Stimulated activated CD4-positive, alpha-beta T cell treated with anti-CD3 and anti-CD28 coated beads, Interleukin-15, amount 100 ng/mL, for 48 hours (primary cell): ENCODE data around the gene RGS6.

Source experiments
- DNase-seq, 2 donors: peaks; one replicate each; pipeline ENCODE4 v3.0.0-alpha.2; 2020; ENCODE audit warnings: low read depth in 2 of 2

Gene RGS6

DNA sequence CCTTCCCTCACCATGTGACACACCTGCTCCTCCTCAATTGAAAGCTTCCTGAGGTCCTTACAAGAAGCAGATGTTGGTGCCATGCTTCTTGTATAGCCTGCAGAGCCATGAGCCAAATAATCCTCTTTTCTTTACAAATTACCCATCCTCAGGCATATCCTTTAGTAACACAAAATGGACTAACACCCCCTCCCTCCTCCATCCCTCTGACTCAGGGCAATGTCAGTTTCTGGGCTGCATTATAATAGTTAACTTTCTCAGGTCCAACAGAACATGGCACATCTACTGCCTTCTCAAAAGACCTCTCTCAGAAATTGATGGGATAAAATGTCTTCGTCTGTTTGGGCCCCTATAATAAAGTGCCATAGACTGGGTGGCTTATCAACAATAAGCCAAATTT, 674.6 kb downstream of the RGS6 start:
- DNase-seq: no peak

DNA sequence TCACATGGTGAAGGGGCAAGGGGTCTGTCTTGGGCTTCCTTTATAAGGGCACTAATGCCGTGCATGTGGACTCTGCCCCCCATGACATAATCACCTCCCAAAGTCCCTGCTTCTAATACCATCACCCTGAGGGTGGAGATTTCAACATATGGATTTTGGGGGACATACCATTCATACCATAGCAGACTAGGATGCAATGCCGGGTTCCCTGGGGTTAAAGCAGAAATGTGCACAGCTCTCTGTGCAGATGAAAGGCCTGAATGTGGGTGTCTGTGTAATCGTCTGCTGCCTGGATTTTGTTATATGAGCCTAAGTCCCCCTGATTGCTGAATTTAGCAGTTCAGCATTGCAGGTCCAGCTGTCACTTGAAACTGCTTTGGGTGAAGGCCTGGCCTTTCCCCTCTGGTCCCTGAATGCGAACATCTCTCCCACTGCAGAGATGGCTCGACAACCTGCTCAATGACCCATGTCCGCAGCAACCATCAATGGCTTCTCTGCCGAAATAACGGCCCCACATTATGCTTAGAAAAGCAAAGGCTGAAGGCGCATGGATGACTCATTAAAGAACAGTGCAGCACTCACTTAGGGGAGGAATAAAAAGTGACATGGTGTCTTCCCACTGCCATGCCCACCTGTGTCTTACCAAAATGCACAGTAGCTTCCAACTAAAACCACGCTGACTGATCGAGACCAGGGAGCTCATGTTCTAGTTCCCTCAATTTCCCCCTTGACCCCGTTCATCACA, 675.3 kb downstream of the RGS6 start:
- no peak for DNase-seq

DNA sequence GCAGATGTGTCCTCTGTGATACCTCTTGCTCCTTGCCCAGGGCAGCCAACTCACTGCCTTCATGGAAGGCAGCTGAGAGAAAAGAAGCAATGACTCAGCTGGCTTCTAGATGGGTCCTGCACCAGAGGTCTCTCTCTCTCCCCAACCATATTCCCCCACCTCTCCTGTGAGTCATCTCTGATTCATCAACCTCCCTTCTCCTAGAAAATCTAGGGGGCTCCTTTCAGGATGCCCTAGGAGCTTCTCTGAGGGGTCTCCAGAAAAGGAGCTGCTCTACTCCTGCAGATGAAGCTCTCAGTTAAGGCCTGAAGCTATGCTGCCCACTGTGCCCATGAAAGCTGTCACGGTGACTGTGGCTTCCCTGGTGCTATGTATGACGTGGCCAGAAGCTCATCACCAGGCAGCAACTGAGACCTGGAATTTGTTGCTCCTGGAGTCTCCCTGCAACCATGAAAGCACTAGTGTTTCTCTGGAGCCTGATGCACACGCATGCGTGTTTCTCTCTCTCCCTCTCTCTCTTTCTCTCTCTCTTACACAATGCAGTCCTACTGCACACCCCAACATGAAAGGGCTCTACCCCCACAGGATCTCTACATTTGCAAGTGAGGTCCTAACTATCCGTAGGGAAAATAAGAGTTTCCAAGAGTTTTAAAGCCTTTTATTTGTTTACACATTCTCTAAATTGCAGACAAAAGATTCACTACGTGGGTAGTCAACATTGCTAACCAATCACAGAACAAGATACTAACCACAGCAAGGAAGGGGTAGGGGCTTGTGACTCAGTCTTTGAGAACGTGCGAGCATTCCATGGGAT, 676.4 kb downstream of the RGS6 start:
- no peak for DNase-seq

DNA sequence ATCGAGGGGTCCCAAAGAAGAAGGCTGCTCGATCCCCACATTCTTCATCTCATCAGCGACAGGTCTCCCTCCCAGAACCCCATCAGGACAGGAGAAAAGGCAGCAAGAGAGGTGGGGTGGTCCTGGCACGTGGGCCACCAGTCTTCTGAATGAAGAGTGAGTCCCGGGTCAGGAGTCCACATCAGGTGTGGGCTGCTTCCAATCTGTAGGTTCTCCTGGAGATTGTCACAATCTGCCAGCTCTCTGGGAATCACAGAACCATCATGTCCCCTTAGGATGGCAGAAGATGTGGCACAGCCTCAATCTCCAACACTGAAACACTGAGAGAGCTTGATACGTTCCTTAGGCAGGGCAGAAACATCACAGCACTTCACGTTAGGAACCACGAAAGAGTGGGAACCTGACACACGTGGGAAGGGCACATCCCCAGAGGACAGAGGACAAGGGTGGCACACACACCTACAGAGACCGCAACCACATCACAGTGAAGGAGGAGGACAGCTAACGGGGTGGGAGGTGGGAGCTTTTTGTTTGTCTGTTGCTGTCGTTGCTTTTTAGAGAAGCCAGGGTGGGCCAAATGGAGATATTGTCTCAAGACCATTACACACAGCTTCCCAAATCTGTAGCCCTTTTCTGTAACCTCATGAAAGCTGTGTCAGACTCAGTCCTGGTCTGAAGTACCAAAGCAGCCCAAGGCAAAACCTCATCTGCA, 677.1 kb downstream of the RGS6 start:
- no peak for DNase-seq

DNA sequence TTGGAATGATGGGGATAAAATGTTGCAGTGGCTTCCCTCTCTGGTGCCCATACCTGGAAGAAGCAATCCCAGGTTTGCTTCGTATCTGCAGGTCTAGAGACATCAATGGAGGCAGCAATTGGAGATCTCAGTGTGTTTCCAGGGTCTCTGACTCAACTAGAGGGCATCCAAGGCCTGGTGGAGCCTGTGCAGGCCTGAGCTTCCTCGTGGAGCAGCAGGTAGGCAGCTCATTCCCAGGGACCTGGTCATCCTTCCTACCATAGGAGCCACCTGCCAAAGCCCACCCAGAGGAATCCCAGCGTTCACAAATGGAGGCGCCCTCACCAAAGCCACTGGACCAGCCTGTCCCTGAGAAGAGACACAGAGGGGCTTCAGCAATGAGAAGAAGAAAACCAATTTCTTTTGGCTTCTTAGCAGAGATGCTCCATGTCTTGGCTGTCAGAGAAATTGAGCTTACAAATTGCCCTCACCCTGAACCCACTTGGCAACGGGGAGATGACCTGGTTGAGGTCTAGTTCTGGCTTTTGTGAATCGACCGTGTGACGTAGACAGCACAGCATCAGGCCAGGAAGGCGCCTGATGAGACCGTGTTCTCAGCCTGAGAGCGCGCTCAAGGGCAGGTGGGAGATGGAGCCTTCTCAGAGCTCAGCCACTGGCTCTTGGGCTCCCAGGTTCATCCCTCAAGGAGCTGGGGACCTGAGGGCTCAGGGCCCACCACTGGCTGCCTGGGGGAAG, 678.0 kb downstream of the RGS6 start:
- no peak for DNase-seq

DNA sequence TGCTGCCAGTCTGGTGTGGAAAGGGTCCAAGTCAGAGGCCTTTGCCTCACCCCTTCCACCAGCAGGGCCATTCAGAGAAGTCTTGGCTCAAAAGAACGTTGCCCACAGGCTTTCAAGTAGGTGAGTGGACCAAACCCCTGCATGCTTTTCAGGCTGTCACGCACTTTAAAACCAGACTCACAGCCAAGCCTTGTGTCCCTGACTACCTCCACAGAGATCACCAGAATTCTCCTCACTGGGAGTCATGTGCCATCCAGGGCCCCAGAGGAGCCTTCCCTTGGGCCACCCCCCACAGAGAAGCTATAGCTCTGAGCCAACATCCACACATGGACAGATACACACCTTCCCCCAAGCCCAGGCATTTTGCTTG, 678.6 kb downstream of the RGS6 start:
- DNase-seq: no peak

DNA sequence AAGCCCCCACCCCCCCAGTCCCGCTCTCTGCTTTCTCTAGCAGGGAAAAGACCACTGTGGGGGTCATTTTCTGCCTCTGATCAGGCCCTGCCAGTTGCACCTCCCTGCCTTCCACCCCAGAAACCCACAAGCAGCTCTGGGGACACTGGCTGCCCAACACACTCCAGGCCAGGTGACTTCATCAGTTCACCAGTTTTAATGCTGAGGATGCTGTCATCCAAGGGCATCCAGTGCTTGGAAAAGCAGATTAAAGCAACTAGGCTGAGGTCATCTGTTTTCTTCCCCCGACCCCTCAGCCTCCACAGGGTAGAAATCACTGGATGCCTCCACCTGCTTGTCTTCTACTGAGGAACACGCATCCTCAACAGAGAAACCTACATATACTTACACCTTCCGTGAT, 679.3 kb downstream of the RGS6 start:
- no peak for DNase-seq

DNA sequence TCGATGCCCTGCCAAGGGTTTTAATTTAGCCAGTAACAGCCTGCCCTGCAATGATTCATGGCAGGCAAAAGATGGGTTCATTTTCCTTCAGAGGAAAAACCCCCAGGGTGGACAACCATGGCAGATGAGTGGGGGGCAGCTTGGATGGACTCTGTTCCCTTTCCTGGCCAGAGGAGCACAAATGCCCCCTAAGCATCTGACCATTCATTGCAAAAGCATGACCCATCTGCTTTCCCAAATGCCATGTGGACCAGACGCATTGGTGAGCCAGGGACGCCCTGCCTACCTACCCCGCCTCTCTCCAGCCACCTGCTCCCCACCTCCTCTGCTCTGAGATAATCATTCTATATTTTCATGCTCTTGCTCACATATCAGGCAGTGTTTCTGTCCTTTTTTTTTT, 679.8 kb downstream of the RGS6 start:
- DNase-seq: no peak

DNA sequence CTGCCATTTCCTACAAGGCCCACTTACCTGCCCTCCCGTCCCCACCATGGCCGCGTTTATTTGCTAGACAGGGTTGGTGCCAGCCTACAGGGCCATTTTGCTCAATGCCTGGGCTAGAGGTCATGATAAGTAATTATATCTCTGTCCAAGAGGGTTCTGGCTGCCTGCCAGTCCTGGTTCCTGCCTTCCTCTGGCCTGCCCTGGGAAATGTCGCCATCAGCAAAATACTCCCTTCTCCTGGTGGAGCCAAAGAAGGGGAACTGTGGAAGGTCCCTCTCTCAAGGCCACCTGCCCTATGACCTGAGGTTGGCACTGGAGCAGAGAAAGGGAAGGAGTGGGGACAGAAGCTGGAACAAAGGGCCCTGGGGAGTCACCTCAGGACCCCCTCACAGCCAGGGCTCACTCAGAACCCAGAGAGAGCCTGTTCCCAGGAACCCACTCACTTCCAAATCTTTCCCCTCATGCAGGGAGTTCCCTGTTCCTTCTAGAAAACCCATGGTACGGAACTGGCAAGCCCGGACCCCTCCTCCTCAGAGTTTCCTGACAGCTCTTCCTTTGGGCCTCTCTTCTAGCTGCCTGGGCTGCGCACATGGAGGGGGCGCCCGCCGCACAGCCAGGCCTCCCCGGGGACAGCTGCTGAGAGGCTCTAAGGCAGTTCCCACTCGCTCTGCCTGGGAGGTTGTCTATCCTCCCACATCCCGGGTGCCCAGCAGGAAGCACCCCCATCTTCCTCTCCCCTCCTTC, 681.2 kb downstream of the RGS6 start:
- no peak for DNase-seq

DNA sequence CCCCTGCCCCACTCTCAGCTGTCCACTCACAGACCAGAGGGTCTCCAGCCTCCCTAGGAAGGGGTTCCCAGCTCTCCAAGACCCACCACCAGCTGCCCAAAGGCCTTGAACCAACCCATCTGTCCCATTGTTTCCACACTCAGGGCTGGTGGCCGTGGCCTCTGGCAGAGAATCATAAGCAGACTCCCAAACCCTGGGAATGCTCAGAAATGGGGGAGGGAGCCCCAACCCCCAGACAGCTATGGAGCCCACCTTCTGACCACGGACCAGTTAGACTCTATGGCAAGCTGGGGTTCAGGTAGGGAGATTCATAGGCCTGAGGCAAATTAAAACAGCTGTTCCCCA, 681.7 kb downstream of the RGS6 start:
- DNase-seq: no peak

DNA sequence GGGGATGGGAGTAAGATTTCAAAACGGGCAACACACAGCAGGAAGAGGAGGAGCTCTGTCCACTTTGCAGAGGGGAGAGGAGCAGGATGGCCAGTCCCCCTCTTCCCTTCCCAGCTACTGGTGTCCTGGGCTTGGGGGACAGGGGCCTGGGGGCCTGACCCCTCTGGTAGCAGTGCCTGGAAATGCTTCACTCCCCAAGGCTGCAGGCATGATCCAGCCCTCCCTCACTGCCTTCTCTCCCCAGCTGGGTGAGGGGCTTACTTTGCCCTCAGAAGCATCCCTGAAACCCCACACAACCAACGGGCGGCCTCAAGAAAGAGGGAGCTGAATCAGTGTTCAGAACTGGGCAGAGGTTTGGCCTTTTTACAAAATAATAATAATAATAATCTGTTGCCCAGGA, 682.1 kb downstream of the RGS6 start:
- DNase-seq: no peak

DNA sequence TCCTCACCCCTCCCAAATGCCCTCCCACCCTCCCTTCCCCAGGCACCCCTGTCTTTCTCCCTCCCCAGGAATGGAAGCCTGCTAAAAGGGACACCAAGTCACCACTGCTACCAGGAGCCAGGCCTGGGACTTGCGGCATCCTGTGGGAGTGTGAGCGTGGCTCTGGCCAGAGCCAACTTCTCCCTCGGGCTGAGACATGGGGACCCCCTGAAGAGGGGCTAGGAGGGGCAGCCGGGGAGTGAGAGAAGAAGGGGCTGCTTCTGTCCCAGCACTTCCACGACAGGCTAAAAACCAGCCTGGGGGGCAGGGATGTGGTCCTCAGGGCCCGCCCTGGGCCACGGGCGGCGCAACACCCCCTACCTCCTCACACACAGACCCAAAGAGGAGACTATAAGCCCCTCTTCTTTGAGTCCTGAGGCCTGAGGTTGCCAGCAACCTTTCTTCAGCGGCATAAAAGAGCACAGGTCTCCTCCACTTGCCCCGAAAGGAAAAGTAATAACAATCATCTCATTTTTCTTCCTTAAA, 682.7 kb downstream of the RGS6 start:
- DNase-seq: no peak

DNA sequence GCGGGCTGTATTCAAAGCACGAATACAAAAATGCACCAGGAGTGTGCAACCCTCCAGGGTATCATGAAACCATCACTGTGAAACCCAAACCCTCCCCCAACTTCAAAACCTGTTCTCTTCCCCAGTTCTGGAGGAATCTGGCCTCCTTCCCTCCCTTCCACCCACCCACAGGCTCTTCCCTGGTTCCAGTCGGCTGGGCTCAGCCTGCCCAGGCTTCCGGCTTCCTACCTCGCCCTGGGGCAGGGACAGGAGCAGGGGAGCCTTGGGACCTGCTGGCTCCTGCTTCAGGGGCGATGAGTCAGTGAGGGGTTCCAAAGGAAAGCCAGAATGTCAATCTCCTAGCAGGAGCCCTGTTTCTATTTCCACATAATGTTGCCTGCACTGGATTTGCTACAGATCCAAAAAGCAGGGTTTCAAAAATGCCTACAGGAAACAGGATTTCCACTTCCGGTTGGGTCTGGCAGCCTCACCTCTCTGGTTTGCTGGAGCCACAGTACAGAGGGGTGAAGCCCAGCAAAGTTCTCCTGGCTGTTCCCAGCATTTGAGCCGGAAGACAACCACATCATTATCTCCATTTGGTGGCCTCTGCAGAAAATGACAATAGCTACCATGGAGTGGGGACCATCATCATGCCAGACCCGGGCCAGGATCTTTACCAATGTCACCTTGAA, 683.4 kb downstream of the RGS6 start:
- no peak for DNase-seq
